Activated gamma-delta T cell treated with anti-CD3 and anti-CD28 coated beads, Interleukin-2, amount 50 U/mL, for 16 hours (primary cell): Measurements from ENCODE around the gene DOCK1.
A peak's percentile ranks its signal among the peaks of the same experiment; 100 is the strongest.

Experiments used
- DNase-seq: peaks from one replicate; pipeline ENCODE4 v3.0.0-alpha.2; 2020; ENCODE audit warnings: low read depth

DOCK1 gene

GRCh38 chr10:127221281-127221680, 316.1 kb downstream of the DOCK1 start:
- no peak for DNase-seq

- DNase-seq, result no peak
Observed at GRCh38 chr10:127227027-127227426, 321.8 kb downstream of the DOCK1 start.

- DNase-seq, result no peak
Observed at GRCh38 chr10:127227663-127228062, 322.4 kb downstream of the DOCK1 start.

GRCh38 chr10:127228195-127228787, 323.1 kb downstream of the DOCK1 start:
- DNase-seq, result no peak

GRCh38 chr10:127234306-127234800, 329.1 kb downstream of the DOCK1 start:
- no peak for DNase-seq

GRCh38 chr10:127236266-127236665, 331.0 kb downstream of the DOCK1 start:
- DNase-seq, result no peak

- no peak for DNase-seq
Observed at GRCh38 chr10:127242914-127243313, 337.7 kb downstream of the DOCK1 start.

- DNase-seq, result peak; percentile 9
Observed at GRCh38 chr10:127243490-127244272, 338.5 kb downstream of the DOCK1 start.

- no peak for DNase-seq
Observed at GRCh38 chr10:127245456-127245855, 340.2 kb downstream of the DOCK1 start.

GRCh38 chr10:127250031-127250430, 344.8 kb downstream of the DOCK1 start:
- no peak for DNase-seq

- no peak for DNase-seq
Observed at GRCh38 chr10:127252818-127253217, 347.6 kb downstream of the DOCK1 start.

- no peak for DNase-seq
Observed at GRCh38 chr10:127254276-127254675, 349.0 kb downstream of the DOCK1 start.

GRCh38 chr10:127257395-127257794, 352.2 kb downstream of the DOCK1 start:
- DNase-seq, result no peak

- DNase-seq, result no peak
Observed at GRCh38 chr10:127259347-127259746, 354.1 kb downstream of the DOCK1 start.

GRCh38 chr10:127262606-127263005, 357.4 kb downstream of the DOCK1 start:
- DNase-seq, result no peak

- DNase-seq, result no peak
Observed at GRCh38 chr10:127265288-127265687, 360.1 kb downstream of the DOCK1 start.

- DNase-seq, result no peak
Observed at GRCh38 chr10:127266431-127266830, 361.2 kb downstream of the DOCK1 start.

- no peak for DNase-seq
Observed at GRCh38 chr10:127267442-127267841, 362.2 kb downstream of the DOCK1 start.

GRCh38 chr10:127272076-127272475, 366.8 kb downstream of the DOCK1 start:
- DNase-seq, result no peak

- no peak for DNase-seq
Observed at GRCh38 chr10:127275272-127275671, 370.0 kb downstream of the DOCK1 start.

- no peak for DNase-seq
Observed at GRCh38 chr10:127275793-127276450, 370.7 kb downstream of the DOCK1 start.

GRCh38 chr10:127276794-127277462, 371.7 kb downstream of the DOCK1 start:
- no peak for DNase-seq
